GM18520 (cell line): ENCODE results near the gene TPRA1.

Experiments
- ATAC-seq: cut with Tn5 transposase; IDR thresholded peaks from one replicate; pipeline ENCODE4 v1.9.1; 2021; ENCODE audit not compliant: unreplicated experiment

Gene TPRA1

GRCh38 chr3:127593178-127593577 lies 2.6 kb upstream of the TPRA1 start:
- no peak for ATAC-seq

- peak; percentile 25 for ATAC-seq
Measured at GRCh38 chr3:127590282-127590592, 296 bp downstream of the TPRA1 start.

GRCh38 chr3:127589600-127590281 lies 792 bp downstream of the TPRA1 start:
- ATAC-seq: peak; percentile 1

GRCh38 chr3:127588806-127589577 lies 1.5 kb downstream of the TPRA1 start:
- ATAC-seq: no peak

- ATAC-seq: no peak
Measured at GRCh38 chr3:127587876-127588275, 2.7 kb downstream of the TPRA1 start.

- ATAC-seq: no peak
Measured at GRCh38 chr3:127585813-127586413, 4.6 kb downstream of the TPRA1 start.

- no peak for ATAC-seq
Measured at GRCh38 chr3:127585163-127585812, 5.2 kb downstream of the TPRA1 start.

GRCh38 chr3:127584734-127585133 lies 5.8 kb downstream of the TPRA1 start:
- no peak for ATAC-seq

- ATAC-seq: no peak
Measured at GRCh38 chr3:127580327-127581060, 10.0 kb downstream of the TPRA1 start.

GRCh38 chr3:127578802-127579201 lies 11.7 kb downstream of the TPRA1 start:
- no peak for ATAC-seq

GRCh38 chr3:127578168-127578567 lies 12.4 kb downstream of the TPRA1 start:
- no peak for ATAC-seq

- ATAC-seq: no peak
Measured at GRCh38 chr3:127577448-127577847, 13.1 kb downstream of the TPRA1 start.

GRCh38 chr3:127574880-127575878 lies 15.4 kb downstream of the TPRA1 start:
- ATAC-seq: peak; percentile 66

- ATAC-seq: no peak
Measured at GRCh38 chr3:127573912-127574311, 16.6 kb downstream of the TPRA1 start.

- no peak for ATAC-seq
Measured at GRCh38 chr3:127573401-127573800, 17.1 kb downstream of the TPRA1 start.

- ATAC-seq: no peak
Measured at GRCh38 chr3:127572735-127573134, 17.8 kb downstream of the TPRA1 start.

- no peak for ATAC-seq
Measured at GRCh38 chr3:127572186-127572585, 18.3 kb downstream of the TPRA1 start.

GRCh38 chr3:127570520-127570919 lies 20.0 kb downstream of the TPRA1 start:
- no peak for ATAC-seq

- ATAC-seq: no peak
Measured at GRCh38 chr3:127569160-127569559, 21.4 kb downstream of the TPRA1 start.

GRCh38 chr3:127568586-127568985 lies 21.9 kb downstream of the TPRA1 start:
- no peak for ATAC-seq
